Fibroblast of skin of abdomen (primary cell): ENCODE data around the gene RPS6KA6.
"Not testable (repeated sequence)": the region's sequence is repeated elsewhere in the genome, so short reads cannot be mapped to it uniquely, and the experiment has no call there.

Experiments used
- DNase-seq: peaks from one replicate; pipeline ENCODE4 v3.0.0-alpha.2; 2013

The RPS6KA6 gene

GRCh38 chrX:84162401-84162800, 25.6 kb downstream of the RPS6KA6 start:
- DNase-seq = no peak

GRCh38 chrX:84161641-84162040, 26.4 kb downstream of the RPS6KA6 start:
- DNase-seq = no peak

GRCh38 chrX:84160736-84161135, 27.3 kb downstream of the RPS6KA6 start:
- DNase-seq = no peak

- peak; percentile 57 for DNase-seq
Observed at GRCh38 chrX:84156821-84157220, 31.2 kb downstream of the RPS6KA6 start.

- no peak for DNase-seq
Observed at GRCh38 chrX:84155938-84156337, 32.1 kb downstream of the RPS6KA6 start.

GRCh38 chrX:84153538-84153937, 34.5 kb downstream of the RPS6KA6 start:
- no peak for DNase-seq

GRCh38 chrX:84144991-84145390, 43.0 kb downstream of the RPS6KA6 start:
- no peak for DNase-seq

GRCh38 chrX:84144281-84144680, 43.7 kb downstream of the RPS6KA6 start:
- DNase-seq = no peak

GRCh38 chrX:84133023-84133422, 55.0 kb downstream of the RPS6KA6 start:
- DNase-seq = peak; percentile 17

- no peak for DNase-seq
Observed at GRCh38 chrX:84123585-84123984, 64.4 kb downstream of the RPS6KA6 start.

- no peak for DNase-seq
Observed at GRCh38 chrX:84118769-84119168, 69.2 kb downstream of the RPS6KA6 start.

GRCh38 chrX:84118315-84118714, 69.7 kb downstream of the RPS6KA6 start:
- DNase-seq = no peak

- no peak for DNase-seq
Observed at GRCh38 chrX:84108584-84108983, 79.4 kb downstream of the RPS6KA6 start.

- no peak for DNase-seq
Observed at GRCh38 chrX:84099120-84099519, 88.9 kb downstream of the RPS6KA6 start.

- DNase-seq = not testable (repeated sequence)
Observed at GRCh38 chrX:84079479-84080197, 108.4 kb downstream of the RPS6KA6 start.

GRCh38 chrX:84078991-84079390, 109.0 kb downstream of the RPS6KA6 start:
- DNase-seq = no peak

- DNase-seq = no peak
Observed at GRCh38 chrX:84064814-84065213, 123.2 kb downstream of the RPS6KA6 start.

GRCh38 chrX:84064164-84064563, 123.8 kb downstream of the RPS6KA6 start:
- peak; percentile 1 for DNase-seq

GRCh38 chrX:84047339-84047738, 140.7 kb downstream of the RPS6KA6 start:
- no peak for DNase-seq

GRCh38 chrX:84046403-84046984, 141.5 kb downstream of the RPS6KA6 start:
- peak; percentile 5 for DNase-seq

- DNase-seq = no peak
Observed at GRCh38 chrX:84044051-84044450, 143.9 kb downstream of the RPS6KA6 start.
